ENCODE data around the gene PRR5L.

The PRR5L gene

DNA sequence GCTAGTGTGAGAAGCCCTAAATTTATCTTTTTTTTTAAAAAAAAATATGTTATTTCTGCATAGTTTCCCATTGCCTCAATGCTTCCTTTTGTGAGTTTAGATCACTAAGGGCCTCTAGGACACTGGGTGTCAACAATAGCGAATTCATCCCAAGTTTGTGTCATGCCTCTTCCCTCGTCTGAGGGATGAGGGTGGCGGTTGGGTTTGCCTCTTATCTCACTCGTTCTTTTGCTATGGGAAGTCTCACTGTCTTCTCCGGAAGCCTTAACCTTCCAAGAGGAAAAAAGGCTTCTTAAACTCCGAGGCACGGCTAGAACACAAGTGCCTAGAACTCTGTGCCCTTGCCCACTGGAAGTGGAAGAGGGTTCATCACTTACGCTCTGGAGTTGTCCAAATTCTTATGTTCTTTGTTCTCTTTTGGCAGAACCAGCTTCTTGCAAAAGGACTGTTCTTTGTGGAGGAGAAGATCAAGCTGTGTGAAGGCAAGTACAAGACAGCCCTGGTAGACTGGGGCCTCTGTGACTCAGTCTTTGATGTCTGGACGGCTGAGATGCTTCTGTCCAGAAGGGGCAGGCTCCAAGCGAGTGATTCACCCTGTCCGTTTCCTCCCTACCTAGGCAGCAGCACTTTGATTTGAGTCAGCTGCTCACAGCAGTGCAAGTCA, 135.5 kb downstream of the PRR5L start:
- peak; percentile 98 for DNase-seq
- H3K36me3 ChIP-seq (replicated peaks), result peaks cover 5% of the 10 kb centered on the region
- TF ChIP-seq CTCF (IDR thresholded peaks at IDR 0.05; ENCODE audit: low read depth, low read length, missing control alignments), result peak; percentile 56
- in situ Hi-C loops (cut with HindIII; ENCODE audit: low pct_ligation_motif_present, low sequenced_read_pairs), result no loop called here
- peak overlapping the region; percentile 38 for H3K4me3 ChIP-seq (ENCODE audit: low read depth, low read length)
- H3K27ac ChIP-seq, result peak overlapping the region; percentile 87
- no peaks in the 10 kb centered on the region for H3K27me3 ChIP-seq (replicated peaks)

DNA sequence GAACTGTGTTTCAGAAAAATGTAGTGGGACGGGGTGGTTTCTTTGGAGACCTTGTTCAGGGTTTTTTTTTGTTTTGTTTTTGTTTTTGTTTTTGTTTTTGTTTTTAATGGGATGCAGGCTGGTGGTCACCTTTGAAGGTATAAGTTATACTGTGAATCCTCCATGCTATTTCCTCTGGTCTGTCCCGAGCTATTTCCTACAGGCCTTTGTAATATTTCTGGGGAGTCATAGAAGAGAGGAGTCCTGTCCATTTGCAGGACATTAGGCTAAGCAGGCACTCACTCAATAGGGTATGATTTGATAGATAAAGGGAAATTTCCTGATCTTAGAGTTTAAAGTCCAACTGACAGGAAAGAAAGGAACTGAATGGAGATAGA, 136.0 kb downstream of the PRR5L start:
- no peak for TF ChIP-seq CTCF (IDR thresholded peaks at IDR 0.05; ENCODE audit: low read depth, low read length, missing control alignments)
- H3K27ac ChIP-seq, result peak overlapping the region; percentile 87

GRCh38 chr11:36432738-36433137, 136.7 kb downstream of the PRR5L start:
- Histone ChIP-seq H3K36me3 (replicated peaks) (peaks cover 6% of the 10 kb centered on the region), H3K4me3 (ENCODE audit: low read depth, low read length) (no peak overlapping the region), H3K27ac (no peak overlapping the region), H3K27me3 (replicated peaks) (no peaks in the 10 kb centered on the region)
- no peak for DNase-seq
- no peak for TF ChIP-seq CTCF (IDR thresholded peaks at IDR 0.05; ENCODE audit: low read depth, low read length, missing control alignments)
- in situ Hi-C loops (cut with HindIII; ENCODE audit: low pct_ligation_motif_present, low sequenced_read_pairs), result no loop called here

More for the DNA sequence above, 136.0 kb downstream of the PRR5L start:
- in situ Hi-C loops (cut with HindIII; ENCODE audit: low pct_ligation_motif_present, low sequenced_read_pairs), result no loop called here
- no peak for DNase-seq
- Histone ChIP-seq H3K36me3 (replicated peaks) (peaks cover 5% of the 10 kb centered on the region), H3K4me3 (ENCODE audit: low read depth, low read length) (no peak overlapping the region), H3K27me3 (replicated peaks) (no peaks in the 10 kb centered on the region)

GRCh38 chr11:36436064-36436463, 140.0 kb downstream of the PRR5L start:
- H3K36me3 ChIP-seq (replicated peaks), result peaks cover 19% of the 10 kb centered on the region
- DNase-seq, result no peak
- in situ Hi-C loops (cut with HindIII; ENCODE audit: low pct_ligation_motif_present, low sequenced_read_pairs), result no loop called here

DNA sequence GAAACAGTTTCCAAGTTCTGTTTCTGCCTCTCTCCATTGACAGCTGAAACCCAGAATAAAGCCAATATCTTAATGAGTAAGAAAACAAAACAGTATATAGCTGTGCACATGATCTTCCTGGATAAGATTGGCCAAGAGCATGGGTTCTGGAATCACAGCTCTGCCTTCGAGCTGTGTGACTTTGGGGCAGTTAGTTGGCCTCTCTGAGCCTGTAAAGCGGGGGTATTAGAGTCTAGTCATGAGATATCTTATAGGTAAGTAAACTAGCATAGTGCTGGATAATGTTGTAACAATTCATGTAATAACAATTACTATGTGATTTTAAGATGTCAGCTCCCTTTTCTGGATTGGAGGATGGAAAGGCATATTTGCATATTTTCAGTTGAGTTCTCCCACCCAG, 140.5 kb downstream of the PRR5L start:
- no peak for TF ChIP-seq CTCF (IDR thresholded peaks at IDR 0.05; ENCODE audit: low read depth, low read length, missing control alignments)
- no peak for DNase-seq

More at GRCh38 chr11:36436064-36436463, 140.0 kb downstream of the PRR5L start:
- no peak overlapping the region for H3K27ac ChIP-seq
- no peaks in the 10 kb centered on the region for H3K27me3 ChIP-seq (replicated peaks)
- no peak overlapping the region for H3K4me3 ChIP-seq (ENCODE audit: low read depth, low read length)
- TF ChIP-seq CTCF (IDR thresholded peaks at IDR 0.05; ENCODE audit: low read depth, low read length, missing control alignments), result no peak

DNA sequence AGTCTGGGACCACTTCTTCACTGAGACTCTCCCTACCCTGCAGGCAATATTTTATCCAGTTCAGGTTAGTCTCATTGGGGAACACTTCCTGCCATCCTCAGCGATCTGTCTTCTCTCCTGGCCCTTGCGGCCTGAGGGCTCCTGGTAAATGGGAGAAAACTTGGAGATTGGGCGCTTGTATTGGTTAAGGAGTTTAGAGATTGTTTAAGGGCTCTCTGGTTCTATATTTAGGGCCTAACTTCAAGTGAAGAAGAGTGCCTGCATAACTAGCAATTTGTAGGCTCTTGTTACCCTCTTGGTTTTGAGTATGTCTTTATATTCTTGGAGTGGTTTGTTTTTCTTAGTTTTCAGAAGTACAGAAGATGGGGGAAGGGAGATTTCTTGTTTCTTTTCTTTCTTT, 141.3 kb downstream of the PRR5L start:
- Histone ChIP-seq H3K4me3 (ENCODE audit: low read depth, low read length) (no peak overlapping the region), H3K27me3 (replicated peaks) (no peaks in the 10 kb centered on the region), H3K36me3 (replicated peaks) (peaks cover 19% of the 10 kb centered on the region), H3K27ac (no peak overlapping the region)
- in situ Hi-C loops (cut with HindIII; ENCODE audit: low pct_ligation_motif_present, low sequenced_read_pairs), result no loop called here
- no peak for TF ChIP-seq CTCF (IDR thresholded peaks at IDR 0.05; ENCODE audit: low read depth, low read length, missing control alignments)
- DNase-seq, result no peak

More for the DNA sequence above, 140.5 kb downstream of the PRR5L start:
- in situ Hi-C loops (cut with HindIII; ENCODE audit: low pct_ligation_motif_present, low sequenced_read_pairs), result no loop called here
- Histone ChIP-seq H3K4me3 (ENCODE audit: low read depth, low read length) (no peak overlapping the region), H3K27ac (no peak overlapping the region), H3K36me3 (replicated peaks) (peaks cover 19% of the 10 kb centered on the region), H3K27me3 (replicated peaks) (no peaks in the 10 kb centered on the region)

Data from brain microvascular endothelial cell (primary cell).